ENCODE measurements around the gene PDE1C.
"Not testable (repeated sequence)": the region's sequence is repeated elsewhere in the genome, so short reads cannot be mapped to it uniquely, and the experiment has no call there.

The PDE1C gene

DNA sequence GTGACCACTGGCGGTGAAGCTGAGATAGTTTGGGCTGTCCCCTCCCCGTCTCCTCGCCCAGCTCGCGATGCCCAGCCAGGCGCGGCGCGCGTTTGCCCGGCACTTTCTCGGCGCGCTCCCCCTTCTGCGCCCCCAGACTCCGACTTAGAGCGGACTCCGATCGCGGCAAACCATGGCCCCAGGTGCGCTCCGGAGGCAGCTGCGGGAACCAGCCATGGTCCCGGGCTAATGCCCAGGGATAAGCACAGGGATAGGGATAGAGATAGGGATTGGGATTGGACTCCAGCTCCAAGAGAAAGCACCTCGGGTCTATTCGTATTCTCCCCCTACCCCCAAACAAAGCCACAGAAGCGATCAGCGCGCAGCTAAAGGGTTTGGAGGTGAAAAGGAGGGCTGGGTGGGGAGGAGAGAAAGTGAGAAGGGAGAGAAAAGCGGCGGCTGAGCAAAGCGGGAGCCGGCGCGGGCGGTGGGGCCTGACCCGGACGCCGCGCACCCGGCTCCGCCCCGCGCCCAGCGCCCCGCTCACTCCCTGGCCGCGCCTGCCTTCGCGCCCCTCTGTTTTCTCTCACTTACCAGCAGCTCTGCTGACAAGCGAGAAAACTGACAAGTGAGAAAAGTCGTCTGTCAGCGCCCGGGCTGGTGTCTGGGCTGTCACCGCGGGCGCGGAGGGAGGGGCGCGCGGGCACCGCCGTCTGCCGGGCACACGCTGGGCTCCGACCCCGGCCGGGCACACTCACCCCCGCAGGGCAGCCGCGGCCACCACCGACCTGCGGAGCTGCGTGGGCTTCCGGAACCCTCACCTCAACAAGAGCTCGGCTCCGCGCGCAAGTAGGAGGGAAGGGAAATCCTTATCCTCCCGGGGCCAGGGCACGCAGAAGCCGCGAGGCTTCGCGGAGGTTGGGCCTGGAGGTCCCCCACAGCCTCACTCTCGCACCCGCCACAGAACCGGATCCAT, at the start of gene PDE1C:
TSS of gene PDE1C (minus strand) at position 2 of the 955 bp plus-strand sequence.
- no peak for DNase-seq

DNA sequence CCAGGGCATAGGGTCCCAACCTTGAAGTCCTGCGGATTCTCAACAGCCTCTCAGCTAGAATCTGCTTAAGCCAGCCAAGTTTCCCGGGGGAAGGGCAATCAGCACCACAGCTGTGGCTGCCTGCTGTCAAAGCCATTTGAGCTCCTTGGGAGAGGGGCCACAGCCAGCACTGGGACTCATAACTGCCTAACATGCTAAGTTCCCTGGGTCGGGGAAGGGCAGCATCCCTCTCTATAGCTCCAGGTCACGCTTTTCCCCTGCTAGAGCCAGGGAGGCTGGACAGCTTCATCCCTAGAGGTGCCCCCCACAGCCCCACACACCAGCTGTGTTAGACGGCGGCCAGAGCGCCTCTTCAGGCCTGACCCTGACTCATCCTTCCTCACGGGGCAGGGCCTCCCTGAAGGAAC, 49.6 kb upstream of the PDE1C start:
- no peak for DNase-seq

DNA sequence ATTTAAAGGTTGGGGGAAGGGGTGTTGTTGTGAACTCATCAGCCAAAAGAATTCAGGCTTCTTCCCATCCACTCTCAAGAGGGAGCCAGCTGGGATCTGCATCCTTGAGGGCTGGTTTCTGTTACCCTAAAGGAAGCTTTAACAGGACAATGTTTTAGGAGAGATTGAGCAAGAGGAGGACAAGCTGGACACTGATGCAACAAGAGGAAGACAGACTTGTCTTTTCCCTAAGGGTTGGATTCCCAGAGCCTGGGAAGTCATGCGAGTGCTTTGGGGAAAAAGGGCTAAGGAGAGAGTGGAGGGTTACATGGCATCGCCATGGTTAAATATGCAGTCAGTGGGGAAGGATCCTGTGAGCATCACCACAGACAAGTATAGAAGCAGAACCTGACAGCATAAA, 47.6 kb upstream of the PDE1C start:
- no peak for DNase-seq

DNA sequence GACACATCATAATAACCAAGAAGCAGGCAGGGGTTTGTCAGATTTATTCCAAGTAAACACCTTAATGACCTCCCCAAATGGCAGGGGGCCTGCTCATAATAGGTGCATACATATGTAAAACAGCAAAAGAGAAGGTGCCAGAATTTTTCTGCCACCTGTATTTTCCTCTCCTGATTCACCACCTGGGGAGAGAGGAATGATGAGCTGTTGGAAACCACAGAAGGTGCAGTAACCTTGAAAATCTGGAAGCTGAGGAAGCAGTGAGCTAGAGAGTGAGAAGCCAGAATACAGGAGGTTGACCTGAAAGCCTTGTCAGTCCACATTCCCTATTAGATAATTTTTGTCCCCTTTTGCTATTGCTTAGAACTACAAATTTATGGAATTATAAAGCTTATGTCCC, 46.2 kb upstream of the PDE1C start:
- DNase-seq = no peak

DNA sequence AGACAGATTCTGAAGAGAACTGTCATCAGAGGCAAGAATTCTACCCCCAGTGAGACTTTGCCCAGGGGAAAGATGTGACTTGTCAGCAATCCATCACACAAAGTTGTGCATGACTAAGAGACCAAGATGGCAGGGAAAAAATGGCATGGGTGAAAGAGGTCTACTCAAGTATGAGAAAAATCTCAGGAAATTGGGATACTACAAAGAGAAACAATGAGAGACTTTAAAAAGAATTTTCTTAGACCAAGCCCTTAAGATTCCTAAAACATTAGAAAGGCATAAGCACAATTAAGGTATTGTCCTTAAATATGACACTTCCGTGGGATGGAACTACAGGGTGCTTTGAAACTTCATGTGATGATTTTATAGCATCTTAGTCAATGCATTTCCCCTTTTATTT, 45.6 kb upstream of the PDE1C start:
- DNase-seq = no peak

DNA sequence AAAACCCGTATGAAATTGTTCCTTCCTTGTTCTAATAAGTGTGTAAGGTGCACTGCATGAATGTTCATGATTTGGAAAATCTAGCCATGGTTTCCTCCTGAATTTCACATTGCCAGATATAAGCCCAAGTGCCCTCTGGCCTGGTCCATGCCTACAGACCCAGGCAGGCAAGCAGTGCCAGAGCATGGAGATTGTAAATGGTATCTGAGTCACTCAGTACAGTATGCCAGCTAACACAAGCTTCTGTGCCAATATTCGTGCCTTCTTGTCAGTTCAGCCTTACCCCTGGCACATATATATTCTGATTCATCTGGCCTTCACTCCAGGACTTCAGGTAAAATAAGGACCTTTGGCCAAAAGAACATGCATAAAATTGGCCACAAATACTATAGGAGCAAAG, 38.4 kb upstream of the PDE1C start:
- DNase-seq = no peak

DNA sequence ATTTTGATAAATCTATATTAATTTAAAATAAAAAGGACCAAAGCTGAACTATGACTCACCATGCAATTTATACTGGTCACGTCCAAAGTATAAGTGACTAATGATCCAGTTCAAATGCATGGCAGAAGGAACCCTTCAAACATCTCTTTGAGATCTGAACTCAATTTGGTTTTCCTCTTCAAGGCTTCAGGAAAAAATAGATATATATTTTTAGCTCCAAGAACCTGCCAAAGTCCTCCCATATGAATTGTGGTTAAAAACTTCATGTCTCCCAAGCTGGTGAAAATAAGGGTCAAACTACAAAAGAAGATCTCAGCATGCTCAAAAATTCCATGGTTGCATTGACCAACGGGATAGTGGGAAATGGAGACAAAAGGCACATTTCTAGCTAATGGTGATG, 34.6 kb upstream of the PDE1C start:
- no peak for DNase-seq

DNA sequence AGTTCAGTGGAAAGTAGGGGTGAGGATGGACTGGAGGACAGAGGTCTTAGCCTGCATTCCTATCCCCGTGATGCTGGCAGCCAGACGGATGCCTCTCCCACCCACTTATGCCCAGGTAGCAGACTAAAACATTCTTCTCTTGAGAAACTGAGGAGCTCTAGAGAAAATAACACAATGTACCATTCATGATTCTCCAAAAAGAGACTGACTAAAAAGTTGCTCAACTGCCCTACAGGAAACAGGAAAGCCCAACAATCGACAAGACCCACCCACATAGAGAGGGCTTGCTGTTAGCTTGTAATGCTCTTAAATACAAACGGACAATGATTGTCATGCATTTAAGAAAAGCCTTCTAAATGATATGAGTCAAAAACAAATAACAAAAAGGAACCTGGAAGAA, 33.2 kb upstream of the PDE1C start:
- no peak for DNase-seq

DNA sequence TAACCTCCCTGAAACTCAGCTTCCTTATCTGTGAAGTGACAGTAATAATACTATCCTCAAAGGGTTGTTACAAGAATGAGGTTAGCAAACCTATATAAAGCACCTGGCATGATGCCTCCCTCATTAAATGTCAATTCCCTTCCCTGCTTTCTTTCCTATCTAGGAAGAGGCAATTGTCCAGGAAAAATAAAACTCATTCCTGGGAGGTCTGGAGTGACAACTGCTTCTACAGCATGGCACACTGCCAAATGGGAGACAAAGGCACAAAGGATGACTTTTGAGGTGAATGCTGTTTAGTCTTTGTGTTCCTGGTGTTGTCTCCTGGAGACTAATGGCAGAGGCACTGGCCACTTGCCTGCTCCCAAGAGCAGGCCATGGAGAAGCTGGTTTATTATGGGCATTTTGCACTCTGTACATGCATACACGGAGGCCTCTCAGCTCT, 32.2 kb upstream of the PDE1C start:
- DNase-seq = no peak

DNA sequence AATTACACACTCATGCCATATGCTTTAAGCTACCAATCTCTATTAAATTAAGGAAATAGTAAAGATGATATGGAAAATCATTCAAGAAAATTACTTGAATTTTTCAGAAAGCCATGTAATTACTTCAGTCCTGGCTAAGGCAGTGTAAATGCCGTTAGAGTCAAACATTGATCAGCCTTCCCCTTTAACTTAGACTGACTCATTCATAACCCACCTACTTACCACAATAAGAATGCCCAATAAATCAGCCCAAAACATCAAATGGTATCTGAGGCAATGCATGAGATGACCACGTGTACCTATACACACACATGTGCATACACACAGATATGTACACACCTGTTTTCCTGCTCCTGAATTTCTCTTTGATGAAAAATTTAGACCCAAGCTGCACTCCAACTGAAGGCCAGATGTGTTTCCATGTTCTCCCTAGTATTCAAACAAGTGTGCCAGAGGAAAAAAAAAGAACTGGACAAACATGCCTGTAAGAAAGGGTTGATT, 30.2 kb upstream of the PDE1C start:
- DNase-seq = no peak

DNA sequence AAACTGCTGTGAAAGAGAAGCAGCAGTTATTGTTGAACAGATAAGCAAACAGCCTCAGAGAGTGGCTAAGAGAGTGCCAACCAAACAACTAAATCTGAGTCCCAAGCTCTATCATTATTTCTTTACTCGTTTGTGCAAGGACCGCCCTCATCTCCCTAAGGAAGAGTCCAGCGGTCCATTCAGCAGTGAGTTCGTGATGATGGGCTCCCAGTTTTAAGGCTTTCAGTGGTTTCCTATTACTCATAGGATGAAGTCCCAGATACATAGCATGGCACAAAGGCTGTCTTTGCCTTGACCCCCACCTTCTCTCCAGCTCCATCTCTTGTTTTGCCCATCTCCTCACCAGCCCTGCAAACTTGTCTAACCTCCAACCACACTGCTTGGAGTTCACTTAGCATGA, 24.3 kb upstream of the PDE1C start:
- DNase-seq = no peak

DNA sequence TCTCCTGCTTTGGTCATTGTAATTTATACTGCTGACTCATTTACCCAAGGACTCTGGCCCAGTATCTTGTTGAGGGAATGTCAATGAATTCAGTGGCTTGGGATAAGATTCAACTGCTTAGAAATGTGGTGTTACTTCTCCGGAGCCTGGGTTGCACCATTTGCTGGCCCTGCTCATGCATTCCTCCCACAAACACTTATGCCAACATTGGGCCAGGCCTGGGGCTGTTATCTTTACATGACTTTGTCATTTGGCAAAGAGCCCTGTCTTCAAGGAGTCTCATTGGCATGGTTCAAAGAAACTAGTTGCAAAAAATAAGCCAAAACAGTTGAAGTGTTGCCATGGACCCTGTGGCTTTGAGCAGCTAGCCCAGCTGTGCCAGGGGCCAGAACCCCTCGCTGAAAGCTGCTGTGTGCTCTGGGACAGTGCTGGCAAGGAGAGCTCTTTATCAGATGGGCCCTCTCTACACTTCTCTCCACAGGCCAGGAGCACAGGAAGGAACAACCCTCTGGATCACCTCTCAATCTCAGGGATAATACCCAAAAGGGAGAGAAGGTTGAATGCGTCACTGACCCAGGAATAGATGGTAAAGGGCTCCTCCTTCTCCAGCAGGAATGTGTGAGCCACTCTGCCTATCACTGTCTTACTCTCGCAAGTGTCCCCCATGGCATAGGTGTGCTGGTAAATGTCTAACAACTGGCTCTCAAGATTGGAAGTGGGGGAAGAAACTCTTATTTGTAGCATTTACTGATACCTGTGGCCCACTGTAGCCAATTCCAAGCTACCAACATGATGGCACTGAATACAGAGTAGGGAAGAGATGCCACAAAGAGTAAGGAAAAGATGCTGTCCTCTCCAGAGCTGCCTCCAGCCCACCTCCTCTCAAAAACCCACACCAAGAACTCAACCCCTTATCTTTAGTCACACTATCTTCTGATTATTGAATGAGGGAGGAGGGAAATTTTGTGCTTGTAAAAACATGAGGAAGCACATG, 23.5 kb upstream of the PDE1C start:
- DNase-seq = no peak

DNA sequence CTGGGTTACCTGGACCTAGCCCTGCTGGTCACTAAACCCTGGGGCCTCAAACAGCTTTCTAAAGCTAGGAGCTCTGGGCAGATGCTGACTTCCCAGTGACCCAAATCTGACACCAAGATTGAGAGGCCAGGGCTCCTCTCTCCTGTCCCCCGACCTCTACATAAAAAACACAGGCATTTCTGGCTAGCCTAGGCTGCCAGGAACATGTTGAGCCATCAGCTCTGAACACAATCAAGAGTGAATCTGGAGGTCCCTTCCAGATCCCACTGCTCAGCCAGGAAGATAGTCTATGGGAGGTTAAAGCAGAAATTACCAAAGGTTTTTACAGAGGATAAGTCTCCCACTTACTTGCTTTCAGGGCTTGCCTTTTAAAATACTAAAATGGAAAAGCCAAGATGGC, 22.1 kb upstream of the PDE1C start:
- DNase-seq = no peak

DNA sequence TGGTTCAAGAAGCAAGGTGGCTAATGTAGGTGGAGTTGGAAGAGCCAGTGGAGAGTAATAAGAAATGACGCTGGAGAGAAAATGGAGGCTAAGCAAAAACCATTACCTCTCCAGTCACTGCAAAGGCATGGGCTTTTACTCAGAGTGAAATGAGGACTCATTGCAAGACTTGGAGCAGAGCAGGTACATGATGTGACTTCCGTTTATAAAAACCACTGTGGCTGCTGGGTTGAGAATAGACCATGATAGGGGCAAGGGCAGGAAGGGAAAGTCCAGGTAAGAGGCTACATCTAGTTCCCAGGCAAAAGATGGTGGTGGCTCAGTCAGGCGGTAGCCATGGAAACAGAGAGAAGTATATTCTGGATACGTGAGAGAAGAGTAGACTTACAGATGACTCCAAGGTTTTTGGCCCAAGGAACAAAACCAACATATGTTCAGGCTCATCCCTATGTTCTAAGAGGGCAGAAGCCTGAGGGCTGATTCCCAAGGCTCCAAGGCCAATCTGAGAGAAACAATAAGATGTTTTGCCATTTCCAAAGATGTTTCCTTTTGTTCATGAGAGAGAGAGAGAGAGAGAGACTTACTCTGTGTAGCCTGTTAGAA, 21.5 kb upstream of the PDE1C start:
- DNase-seq = no peak

DNA sequence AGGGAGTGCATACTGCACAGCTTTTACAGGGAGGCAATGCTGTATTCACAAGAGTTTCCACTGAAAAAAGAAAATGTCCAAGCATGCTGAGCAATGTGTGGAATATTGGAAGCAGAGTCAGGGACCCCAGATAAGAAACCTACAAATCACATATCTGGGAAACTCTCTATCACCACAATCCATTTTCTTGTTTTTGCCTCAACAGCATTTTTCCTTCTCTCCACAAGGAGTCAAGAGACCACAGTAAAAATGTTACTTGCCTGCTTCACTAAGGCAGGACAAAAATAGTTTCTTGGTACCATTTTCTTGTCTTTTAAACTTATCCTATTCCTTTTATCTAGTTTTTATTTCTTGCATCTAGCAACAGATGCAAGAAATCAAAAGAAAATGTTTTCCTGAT, 19.5 kb upstream of the PDE1C start:
- no peak for DNase-seq

DNA sequence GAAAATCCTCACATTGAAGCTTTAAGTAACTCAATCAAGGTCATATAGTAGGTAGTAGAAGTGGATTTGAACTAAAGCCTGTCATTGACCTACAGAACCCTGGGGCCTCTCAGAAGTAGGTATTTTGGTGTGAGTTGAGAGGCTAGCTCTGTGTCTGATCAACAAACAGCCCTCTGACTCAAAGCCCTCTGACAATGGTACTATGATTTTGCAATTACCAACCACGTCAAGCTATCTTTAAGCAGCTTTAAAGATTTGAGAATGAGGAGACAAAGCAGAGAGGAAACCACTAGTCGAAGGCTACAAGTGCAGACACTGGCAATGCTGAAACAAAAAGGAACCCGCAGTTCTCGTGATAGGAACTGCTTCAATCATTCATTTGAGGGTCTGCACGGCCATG, 19.0 kb upstream of the PDE1C start:
- DNase-seq = no peak

DNA sequence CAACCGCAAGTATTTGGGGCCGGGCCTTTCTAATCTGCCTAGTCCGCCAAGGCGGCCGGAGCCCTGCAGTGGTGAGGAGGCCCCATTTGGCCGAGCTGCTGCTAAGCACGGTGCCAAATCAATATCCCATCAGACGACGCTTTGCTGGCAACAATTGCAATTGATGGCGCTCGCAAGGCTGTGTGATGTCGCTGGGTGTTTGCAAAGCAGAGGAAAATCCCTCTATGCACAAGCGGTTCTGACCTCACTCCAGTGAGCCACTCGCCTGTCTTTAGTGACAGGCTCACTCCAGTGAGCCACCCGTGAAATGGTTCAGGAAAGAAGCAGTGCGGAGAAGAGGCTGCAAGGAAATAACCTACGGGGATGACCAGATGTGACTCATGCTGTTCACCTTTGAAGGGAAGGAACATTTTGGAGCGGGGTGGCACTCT, 18.3 kb upstream of the PDE1C start:
- no peak for DNase-seq

DNA sequence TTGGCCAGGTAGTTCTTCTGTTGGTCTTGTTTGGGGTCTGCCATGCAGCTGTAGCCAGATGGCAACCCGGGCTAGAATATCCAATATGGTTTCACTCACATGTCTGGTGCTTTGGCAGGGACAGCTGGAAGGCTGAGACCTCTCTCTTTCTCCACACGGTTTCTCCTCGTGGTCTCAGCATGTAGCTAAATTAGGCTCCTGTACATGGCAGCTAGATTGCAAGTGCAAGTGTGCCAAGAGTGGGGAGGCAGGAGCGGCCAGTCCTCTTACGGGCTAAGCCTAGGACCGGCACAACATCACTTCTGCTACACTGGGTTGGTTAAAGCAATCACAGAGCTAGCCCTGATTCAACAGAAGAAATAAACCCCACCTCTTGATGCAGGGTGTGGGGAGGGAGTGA, 9.3 kb upstream of the PDE1C start:
- DNase-seq = no peak

DNA sequence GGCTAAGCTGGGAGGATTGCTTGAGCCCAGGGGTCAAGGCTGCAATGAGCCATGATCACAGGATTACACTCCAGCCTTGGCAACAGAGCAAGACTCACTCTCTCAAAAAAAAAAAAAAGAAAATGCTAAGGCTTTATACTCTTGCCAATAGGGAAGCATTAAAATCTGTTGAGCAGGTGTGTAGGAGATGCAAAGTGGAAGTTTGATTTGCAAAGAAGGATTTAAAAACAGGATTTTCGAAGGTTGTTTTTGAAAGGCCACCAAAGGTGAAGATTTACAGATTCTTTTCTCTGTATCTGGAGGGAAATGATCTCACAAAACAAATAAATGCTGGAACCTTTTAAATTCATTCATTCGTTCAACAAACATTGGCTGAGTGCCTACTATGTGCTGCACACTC, 8.6 kb upstream of the PDE1C start:
- DNase-seq = no peak

DNA sequence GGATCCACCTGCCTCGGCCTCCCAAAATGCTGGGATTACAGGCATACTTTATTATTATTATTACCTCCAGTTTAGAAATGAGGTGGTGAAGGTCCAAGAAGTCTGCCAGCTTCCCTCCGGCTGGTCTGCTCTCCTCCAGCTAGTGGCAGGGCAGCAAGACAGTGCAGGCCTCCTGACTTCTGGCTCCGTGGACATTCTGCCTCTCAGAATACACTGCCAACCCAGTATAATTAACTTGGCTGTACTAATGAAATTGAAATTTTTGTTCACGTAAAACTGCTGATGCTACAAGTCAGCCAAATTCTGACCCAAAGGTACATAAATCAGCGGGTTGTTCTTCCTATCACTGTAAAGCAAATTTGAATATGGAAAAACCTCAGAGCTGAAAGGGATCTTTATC, 7.6 kb upstream of the PDE1C start:
- no peak for DNase-seq

DNA sequence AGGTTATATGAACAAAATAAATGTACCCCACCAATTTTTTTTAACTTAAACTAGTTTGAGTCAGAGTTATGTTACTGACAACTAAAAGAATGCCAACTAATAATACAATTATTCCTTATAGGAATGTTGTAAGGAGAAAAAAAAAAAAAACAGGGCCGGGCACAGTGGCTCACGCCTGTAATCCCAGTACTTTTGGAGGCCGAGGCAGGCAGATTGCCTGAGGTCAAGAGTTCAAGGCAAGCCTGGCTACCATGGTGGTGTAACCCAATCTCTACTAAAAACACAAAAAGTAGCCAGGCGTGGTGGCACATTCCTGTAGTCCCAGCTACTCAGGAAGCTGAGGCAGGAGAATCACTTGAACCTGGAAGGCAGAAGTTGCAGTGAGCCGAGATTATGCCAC, 6.6 kb upstream of the PDE1C start:
- DNase-seq = not testable (repeated sequence)

DNA sequence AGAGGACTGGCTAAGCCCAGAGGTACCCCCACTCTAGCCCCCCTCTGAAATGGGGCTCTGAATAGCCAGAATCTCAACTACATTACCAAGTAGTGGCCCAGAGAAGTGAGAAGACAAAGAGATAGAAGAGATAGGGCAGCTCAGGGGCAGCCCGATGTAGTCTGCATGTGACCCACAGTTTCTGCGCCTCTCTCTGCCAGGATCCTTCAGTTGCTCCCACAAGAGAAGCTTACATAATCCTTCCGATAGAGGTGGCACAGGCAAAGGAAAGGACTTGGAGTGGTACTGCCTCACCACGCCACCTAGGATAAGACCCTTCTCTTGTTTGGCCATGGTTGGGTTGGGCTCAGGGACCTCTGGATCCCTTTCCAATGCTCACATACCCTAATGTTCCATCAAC, 5.4 kb upstream of the PDE1C start:
- DNase-seq = no peak
